Activated gamma-delta T cell treated with anti-CD3 and anti-CD28 coated beads, Interleukin-2, amount 50 U/mL, for 16 hours (primary cell): ENCODE results near the gene HAUS1.
"Not testable (repeated sequence)": the region's sequence is repeated elsewhere in the genome, so short reads cannot be mapped to it uniquely, and the experiment has no call there.

Experiments used
- DNase-seq: peaks from one replicate; pipeline ENCODE4 v3.0.0-alpha.2; 2020; ENCODE audit warnings: low read depth

The HAUS1 gene

GRCh38 chr18:46156843-46157242 lies 52.7 kb downstream of the HAUS1 start:
- no peak for DNase-seq

DNA sequence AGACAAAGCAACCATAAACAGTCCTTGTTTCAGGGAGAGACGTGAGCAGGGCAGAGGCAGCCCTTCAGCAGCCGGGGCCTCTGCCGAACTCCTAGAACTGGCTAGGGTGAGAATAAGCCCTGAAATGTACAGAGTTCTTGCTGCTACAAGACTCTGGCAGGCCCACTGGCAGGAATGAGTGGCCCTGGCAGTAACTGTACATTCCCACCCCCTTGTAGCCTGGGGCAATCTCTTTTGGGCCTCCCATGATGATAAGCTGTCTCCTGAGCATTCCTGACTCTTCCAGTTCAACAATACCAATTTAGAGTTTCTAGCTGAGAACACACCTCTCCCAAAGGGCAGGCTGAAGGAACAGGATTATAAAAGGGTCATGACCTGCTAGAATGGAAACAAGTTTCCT lies 54.3 kb downstream of the HAUS1 start:
- DNase-seq: no peak

DNA sequence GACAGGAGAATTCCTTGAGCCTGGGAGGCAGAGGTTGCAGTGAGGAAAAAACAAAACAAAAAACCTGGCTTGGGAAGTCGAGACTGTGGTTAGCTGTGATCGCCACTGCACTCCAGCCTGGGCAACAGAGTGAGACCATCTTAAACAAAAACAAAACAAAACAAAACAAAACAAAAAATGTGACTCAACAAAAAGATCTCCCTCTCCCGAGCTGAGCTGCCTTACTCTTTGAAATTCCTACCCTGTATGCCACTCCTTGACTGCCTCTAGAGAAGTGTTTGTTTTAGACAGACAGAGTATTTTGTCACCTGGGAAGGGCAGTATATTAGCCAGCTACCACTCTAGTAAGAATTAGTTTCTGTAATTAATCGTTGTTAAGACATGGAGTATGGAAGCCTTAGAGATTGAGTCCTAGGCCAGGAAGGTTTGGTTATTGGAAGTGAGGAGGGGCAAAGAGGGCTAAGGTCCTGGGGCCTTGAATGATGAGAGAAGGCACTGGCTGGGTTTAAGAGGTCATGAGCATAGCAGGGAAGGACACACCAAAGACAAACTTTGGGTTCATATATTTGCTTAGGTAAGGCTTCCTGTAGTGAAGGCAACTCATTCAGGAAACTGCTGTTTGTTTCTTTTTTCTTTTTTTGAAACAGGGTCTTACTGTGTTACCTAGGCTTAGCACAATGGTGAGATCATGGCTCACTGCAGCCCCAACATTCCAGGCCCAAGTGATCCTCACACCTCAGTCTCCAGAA lies 56.0 kb downstream of the HAUS1 start:
- DNase-seq: no peak

- DNase-seq: not testable (repeated sequence)
Measured at GRCh38 chr18:46160840-46161239, 56.7 kb downstream of the HAUS1 start.

GRCh38 chr18:46161703-46162396 lies 57.7 kb downstream of the HAUS1 start:
- DNase-seq: no peak

DNA sequence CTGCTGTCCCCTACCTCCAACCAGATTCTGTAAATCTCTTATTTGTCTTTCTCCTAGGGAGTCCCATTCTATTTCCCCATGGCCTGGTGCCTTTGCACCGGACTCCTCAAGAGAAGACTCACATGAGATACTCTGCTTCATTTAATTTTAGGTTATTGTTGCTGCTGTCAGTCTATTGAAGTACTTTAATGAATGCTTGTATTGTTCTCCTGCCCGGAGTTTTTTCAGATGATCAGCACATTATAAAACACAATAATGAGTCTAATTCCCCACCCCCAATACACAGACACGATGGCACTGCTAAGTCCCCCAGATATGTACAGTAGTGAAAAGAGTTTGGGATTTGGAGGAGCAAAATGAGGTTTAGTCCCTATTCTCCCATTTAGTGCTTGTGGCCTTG lies 58.9 kb downstream of the HAUS1 start:
- no peak for DNase-seq

- no peak for DNase-seq
Measured at GRCh38 chr18:46163941-46164499, 59.8 kb downstream of the HAUS1 start.

DNA sequence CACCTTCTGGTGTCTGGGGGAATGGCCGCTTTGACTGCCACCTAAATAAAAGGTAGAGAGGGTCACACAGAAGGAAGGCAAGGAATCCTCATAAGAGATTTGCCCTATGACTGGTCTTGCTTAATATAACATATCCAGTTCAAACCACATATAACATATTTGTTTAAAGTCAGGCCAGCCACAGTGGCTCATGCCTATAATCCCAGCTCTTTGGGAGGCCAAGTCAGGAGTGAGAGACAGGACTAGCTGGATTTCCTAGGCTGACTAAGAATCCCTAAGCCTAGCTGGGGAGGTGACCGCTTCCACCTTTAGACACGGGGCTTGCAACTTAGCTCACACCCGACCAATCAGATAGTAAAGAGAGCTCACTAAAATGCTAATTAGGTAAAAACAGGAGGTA lies 60.3 kb downstream of the HAUS1 start:
- not testable (repeated sequence) for DNase-seq

GRCh38 chr18:46164920-46165319 lies 60.7 kb downstream of the HAUS1 start:
- no peak for DNase-seq

DNA sequence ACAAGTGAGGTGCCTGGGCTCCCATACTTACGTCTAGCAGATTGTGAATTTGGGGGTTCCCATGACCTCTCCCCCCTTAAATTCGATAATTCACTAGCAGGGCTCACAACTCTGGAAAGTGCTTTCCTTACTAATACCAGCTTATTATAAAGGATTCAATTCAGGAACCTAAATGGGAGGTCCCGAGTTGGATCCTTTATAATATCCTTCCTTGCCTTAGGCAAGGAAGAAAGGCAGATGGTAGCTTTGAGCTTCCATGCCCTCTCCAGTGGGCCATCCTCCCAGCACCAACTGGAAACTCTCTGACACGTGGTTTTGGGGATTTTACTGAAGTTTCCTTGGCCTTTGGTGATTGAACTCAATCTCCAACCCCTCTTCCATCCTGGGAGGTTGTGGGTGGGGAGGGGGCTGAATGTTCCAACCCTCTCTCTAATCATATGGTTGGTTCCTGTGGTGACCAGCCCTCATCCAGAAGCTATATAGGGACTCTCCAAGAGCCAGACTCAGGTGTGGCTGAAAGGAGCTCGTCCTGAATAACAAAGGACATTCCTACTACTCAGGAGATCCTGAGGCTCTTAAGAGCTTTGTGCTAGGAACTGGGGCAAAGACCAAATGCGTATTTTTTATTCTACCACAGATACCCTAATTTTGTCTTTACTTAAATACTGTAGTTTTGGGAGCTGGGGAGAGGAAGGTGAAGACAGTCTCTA lies 62.2 kb downstream of the HAUS1 start:
- DNase-seq: no peak

GRCh38 chr18:46167971-46168370 lies 63.8 kb downstream of the HAUS1 start:
- no peak for DNase-seq

GRCh38 chr18:46169464-46169941 lies 65.3 kb downstream of the HAUS1 start:
- DNase-seq: no peak

- no peak for DNase-seq
Measured at GRCh38 chr18:46171331-46171730, 67.1 kb downstream of the HAUS1 start.

GRCh38 chr18:46173393-46174341 lies 69.5 kb downstream of the HAUS1 start:
- peak; percentile 90 for DNase-seq

DNA sequence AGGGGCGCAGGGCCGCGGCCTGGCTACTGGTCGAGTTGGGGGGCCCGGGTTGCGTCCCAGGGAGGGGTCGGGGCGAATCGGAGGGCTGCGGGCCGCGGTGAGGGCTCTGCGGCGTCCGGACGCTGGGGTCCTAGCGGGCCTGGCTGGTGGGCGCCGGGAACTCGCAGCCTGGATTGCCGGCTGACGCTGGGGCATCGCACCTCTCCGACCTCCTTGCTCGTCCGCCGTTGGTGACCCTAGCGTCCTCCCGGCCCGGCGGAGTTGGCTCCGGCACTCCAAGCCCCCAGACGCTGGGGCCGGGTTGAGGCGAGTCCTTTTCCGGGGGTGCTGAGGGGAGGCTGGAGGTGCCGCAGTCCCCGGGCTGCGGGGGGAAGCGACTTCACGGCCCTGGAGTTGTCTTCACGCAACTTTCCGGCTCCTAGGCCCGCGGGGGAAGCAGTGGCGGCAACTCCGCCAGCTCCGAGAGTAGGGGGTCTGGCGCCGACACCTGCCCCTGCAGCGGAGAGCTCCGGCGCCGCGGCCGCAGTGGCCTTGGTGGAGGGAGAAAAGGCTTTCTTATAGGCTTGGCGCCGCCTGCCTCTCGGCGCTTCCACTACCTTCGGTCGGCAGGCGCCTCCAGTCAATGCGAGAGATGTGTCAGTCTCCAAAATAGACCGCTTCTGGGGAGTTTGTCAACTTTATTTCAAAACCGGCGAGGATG lies 70.3 kb downstream of the HAUS1 start:
- peak; percentile 14 for DNase-seq

DNA sequence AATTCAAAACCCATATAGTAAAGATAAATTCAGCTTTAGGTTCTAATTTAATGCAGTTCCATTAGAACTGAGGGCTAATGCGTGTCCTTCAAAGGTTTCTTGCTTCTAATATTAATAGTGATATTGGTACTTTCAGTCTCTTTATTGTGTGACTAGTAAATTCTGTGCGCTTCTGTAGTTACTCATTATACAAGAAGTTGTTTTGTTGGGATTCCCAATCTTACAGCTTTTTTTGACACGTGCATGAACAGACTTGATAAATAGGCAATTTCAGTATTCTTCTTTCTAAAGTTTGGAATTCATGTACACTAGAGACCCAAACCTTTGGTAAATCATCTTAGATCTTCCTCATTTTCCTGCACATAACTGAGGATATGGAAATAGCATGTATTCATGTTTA lies 71.8 kb downstream of the HAUS1 start:
- no peak for DNase-seq
